HG03575 (cell line): ENCODE data around the gene CARD8.

Experiments
- ATAC-seq: cut with Tn5 transposase; IDR thresholded peaks from one replicate; pipeline ENCODE4 v1.9.1; 2021; ENCODE audit not compliant: unreplicated experiment, insufficient number of reproducible peaks, low FRiP score; ENCODE audit errors: extremely low read depth

The CARD8 gene

GRCh38 chr19:48186541-48186991 lies 69.1 kb downstream of the CARD8 start:
- no peak for ATAC-seq

DNA sequence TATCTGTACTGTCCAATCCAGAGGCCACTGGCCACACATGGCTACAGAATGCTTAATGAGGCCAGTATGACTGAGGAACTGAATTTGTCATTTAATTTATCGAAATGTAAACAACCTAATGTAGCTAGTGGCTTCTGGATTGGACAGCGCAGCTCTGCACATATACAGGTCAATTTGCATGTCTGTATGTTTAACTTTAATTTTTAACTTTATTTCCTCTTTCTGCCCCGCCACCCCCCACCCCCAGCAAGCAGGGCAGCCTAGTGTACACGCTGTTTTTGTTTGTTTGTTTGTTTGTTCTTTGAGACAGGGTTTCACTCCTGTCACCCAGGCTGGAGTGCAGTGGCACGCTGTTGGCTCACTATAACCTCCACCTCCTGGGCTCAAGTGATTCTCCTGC lies 69.7 kb downstream of the CARD8 start:
- ATAC-seq: no peak

DNA sequence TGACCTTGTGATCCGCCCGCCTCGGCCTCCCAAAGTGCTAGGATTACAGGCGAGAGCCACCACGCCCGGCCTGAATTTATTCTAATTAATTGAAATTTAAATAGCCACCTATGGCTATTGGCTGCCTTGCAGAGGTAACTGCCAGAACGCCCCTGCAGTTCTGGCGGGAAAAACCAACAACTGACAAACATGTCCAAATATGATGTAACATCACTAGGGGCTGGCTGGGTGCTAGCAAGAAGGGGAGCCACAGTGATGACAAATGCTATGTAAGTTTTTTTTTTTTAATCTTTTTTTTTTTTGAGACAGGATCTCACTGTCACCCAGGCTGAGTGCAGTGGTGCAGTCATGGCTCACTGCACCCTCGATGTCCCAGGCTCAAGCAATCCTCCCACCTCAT lies 72.4 kb downstream of the CARD8 start:
- no peak for ATAC-seq

DNA sequence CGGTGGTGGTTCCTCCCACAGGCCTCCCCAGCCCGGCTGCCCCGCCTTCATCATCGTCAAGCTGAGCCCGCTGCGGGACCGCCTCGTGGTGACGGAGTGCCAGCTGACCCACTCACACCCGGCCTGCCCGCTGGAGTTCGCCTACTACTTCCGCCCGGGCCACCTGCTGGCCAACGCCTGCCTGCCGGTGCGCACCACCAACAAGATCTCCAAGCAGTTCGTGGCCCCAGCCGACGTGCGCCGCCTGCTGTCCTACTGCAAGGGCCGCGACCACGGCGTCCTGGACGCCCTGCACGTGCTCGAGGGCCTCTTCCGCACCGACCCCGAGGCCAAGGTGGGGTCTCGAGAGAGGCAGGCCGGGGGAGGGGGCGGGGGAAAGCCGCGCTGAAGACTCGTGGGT lies 73.3 kb downstream of the CARD8 start:
- no peak for ATAC-seq

- ATAC-seq: no peak
Observed at GRCh38 chr19:48181505-48181904, 74.2 kb downstream of the CARD8 start.

- no peak for ATAC-seq
Observed at GRCh38 chr19:48176226-48176625, 79.5 kb downstream of the CARD8 start.

DNA sequence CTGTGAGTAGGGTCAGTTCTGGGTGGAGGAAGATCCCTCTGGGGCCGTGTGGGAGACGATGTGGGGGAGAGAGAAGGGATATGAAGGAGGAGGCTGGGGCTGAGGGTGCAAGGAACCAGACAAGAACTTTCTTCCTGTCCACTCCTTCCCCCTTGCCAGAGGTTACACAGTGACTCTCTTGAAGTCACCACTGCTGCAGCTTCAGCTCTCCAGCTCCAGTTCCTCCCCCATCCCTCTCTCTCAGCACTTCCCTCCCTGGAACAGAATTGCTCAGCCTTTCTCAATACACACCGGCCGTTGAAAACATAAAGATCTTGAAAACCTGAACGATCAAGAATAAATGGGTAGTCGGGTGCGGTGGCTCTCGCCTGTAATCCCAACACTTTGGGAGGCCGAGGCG lies 80.1 kb downstream of the CARD8 start:
- no peak for ATAC-seq

GRCh38 chr19:48174445-48175030 lies 81.2 kb downstream of the CARD8 start:
- ATAC-seq: no peak

DNA sequence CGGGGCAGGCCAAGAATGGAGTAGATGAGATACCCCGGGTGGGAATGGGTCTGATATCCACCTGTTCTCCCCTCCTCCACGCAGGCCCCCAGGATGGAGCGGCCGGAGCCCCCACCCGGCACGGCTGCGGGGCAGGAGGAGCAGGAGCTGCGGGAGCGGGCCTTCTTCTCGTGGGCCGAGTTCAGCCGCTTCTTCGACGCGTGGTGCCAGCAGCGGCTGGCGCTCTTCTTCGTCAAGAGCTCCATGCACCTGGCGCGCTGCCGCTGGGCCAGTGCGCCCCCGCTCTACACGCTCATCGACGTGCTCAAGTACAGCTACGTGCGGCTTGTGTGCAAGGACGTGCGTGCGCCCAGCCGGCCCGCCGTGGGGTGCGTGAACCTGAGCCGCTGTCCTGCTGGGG lies 84.0 kb downstream of the CARD8 start:
- ATAC-seq: no peak

GRCh38 chr19:48170817-48171347 lies 84.8 kb downstream of the CARD8 start:
- ATAC-seq: no peak

- no peak for ATAC-seq
Observed at GRCh38 chr19:48169939-48170803, 85.5 kb downstream of the CARD8 start, which contains the start of the genes LIG1 and ZSWIM9. TSS of gene LIG1 (minus strand) at chr19:48170344. CDS start at chr19:48165566, 4,778 bp downstream. TSS of gene ZSWIM9 (plus strand) at chr19:48170680. CDS start at chr19:48171803, 1,123 bp downstream.

GRCh38 chr19:48169578-48169938 lies 86.2 kb downstream of the CARD8 start:
- no peak for ATAC-seq

- no peak for ATAC-seq
Observed at GRCh38 chr19:48168689-48169088, 87.0 kb downstream of the CARD8 start.

GRCh38 chr19:48158210-48158790 lies 97.4 kb downstream of the CARD8 start:
- ATAC-seq: no peak
